Gastrocnemius medialis (tissue), 4 donors: ENCODE data around the gene SORL1.

Experiments used
- POLR2A ChIP-seq, 2 donors: fragments of 450-650 bp; IDR thresholded peaks; one replicate each; pipeline ENCODE4 v1.6.1; 2017; ENCODE audit warnings: antibody characterized with exemption in 2 of 2, mild to moderate bottlenecking in 2 of 2, moderate library complexity in 2 of 2
- TF ChIP-seq, protein P1 (sequence below), 5 experiments: fragments of 450-650 bp in 3 of 5; fragments of 200-600 bp in 2 of 5; sonication (generic) in 2 of 5; IDR thresholded peaks in 4 of 5; conservative IDR thresholded peaks in 1 of 5; 1 replicate in 4 of 5; 2 replicates in 1 of 5; pipeline ENCODE4 v1.5.1; 2016 to 2019; ENCODE audit warnings: antibody characterized with exemption in 5 of 5, mild to moderate bottlenecking in 3 of 5, moderate library complexity in 3 of 5

DNA sequence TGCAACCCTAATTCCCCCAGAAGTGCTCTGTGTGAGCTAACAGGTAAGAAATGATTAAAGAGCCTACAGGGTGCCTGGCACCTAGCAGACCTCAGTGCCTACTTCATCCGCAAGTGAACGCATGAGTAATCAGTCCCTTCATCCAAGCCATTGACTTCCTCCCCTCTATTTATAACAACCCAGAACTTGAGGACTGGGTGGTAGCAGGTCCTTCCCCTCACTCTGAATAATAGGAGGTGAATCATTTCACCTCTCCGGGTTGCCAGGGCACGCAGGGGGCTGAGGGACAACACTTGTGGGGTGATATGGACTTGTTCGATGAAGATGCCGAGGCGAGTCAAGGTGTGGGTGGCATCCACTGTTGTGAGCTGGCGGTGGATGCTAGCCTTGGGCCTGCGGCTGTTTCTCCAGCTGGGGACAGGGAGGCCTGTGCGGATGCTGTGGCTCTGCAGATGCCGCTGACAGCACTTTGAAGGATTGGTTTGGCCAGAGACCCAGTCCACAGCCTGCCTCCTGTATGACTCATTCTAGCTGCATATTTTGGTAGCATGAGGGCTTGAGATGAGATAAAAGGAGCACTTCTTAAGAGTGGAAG, 12.3 kb downstream of the SORL1 start:
- TF ChIP-seq, protein P1, sequence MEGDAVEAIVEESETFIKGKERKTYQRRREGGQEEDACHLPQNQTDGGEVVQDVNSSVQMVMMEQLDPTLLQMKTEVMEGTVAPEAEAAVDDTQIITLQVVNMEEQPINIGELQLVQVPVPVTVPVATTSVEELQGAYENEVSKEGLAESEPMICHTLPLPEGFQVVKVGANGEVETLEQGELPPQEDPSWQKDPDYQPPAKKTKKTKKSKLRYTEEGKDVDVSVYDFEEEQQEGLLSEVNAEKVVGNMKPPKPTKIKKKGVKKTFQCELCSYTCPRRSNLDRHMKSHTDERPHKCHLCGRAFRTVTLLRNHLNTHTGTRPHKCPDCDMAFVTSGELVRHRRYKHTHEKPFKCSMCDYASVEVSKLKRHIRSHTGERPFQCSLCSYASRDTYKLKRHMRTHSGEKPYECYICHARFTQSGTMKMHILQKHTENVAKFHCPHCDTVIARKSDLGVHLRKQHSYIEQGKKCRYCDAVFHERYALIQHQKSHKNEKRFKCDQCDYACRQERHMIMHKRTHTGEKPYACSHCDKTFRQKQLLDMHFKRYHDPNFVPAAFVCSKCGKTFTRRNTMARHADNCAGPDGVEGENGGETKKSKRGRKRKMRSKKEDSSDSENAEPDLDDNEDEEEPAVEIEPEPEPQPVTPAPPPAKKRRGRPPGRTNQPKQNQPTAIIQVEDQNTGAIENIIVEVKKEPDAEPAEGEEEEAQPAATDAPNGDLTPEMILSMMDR (IDR thresholded peaks at IDR 0.05 in 4 of 5, conservative IDR thresholded peaks at IDR 0.05 in 1 of 5) = no peak
- no peak for TF ChIP-seq POLR2A (IDR thresholded peaks at IDR 0.05)
